ENCODE measurements around the gene ZNF445. TPM values are rescaled to one million over a fixed set of nuclear protein-coding genes. Genes with fewer than 3 reads are reported as not detected.

Gene ZNF445
- total RNA-seq, 1 donor from 2014 or later, result 19.8 TPM

- H3K4me3 ChIP-seq, result no peak overlapping the region
- peaks cover 49% of the 10 kb centered on the region for H3K36me3 ChIP-seq
- H3K27me3 ChIP-seq, result no peaks in the 10 kb centered on the region
- H3K9me3 ChIP-seq, result no peaks in the 10 kb centered on the region
- H3K27ac ChIP-seq, result no peak overlapping the region
- ATAC-seq (no peak), DNase-seq (no peak)
- intact Hi-C loops (cut with DNase I), result no loop called here
- no peak for TF ChIP-seq CTCF (IDR thresholded peaks at IDR 0.05)
- H3K4me1 ChIP-seq, result no peaks in the 10 kb centered on the region
Observed at GRCh38 chr3:44446929-44447328, 30.5 kb downstream of the ZNF445 start.

- Histone ChIP-seq H3K4me3 (no peak overlapping the region), H3K27me3 (no peaks in the 10 kb centered on the region), H3K27ac (no peak overlapping the region), H3K36me3 (peaks cover 42% of the 10 kb centered on the region), H3K9me3 (no peaks in the 10 kb centered on the region), H3K4me1 (peaks cover 6% of the 10 kb centered on the region)
- TF ChIP-seq CTCF (IDR thresholded peaks at IDR 0.05), result no peak
- ATAC-seq (no peak), DNase-seq (no peak)
- intact Hi-C loops (cut with DNase I), result no loop called here
Observed at GRCh38 chr3:44445786-44446185, 31.7 kb downstream of the ZNF445 start.

- peaks cover 35% of the 10 kb centered on the region for H3K36me3 ChIP-seq
- ATAC-seq (no peak), DNase-seq (no peak)
- no peaks in the 10 kb centered on the region for H3K9me3 ChIP-seq
- no peak for TF ChIP-seq CTCF (IDR thresholded peaks at IDR 0.05)
- peaks cover 13% of the 10 kb centered on the region for H3K4me1 ChIP-seq
- H3K4me3 ChIP-seq, result no peak overlapping the region
- no peaks in the 10 kb centered on the region for H3K27me3 ChIP-seq
- no peak overlapping the region for H3K27ac ChIP-seq
- intact Hi-C loops (cut with DNase I), result no loop called here
Observed at GRCh38 chr3:44444896-44445691, 32.4 kb downstream of the ZNF445 start.

GRCh38 chr3:44444437-44444836 is 33.0 kb downstream of the ZNF445 start:
- Histone ChIP-seq H3K4me3 (no peak overlapping the region), H3K27me3 (no peaks in the 10 kb centered on the region), H3K4me1 (peaks cover 19% of the 10 kb centered on the region), H3K9me3 (no peaks in the 10 kb centered on the region), H3K36me3 (peaks cover 29% of the 10 kb centered on the region), H3K27ac (no peak overlapping the region)
- ATAC-seq (no peak), DNase-seq (no peak)
- intact Hi-C loops (cut with DNase I), result no loop called here
- no peak for TF ChIP-seq CTCF (IDR thresholded peaks at IDR 0.05)

- no peak for TF ChIP-seq CTCF (IDR thresholded peaks at IDR 0.05)
- no peak overlapping the region for H3K4me3 ChIP-seq
- ATAC-seq, result no peak
- H3K27me3 ChIP-seq, result no peaks in the 10 kb centered on the region
- peaks cover 24% of the 10 kb centered on the region for H3K4me1 ChIP-seq
- intact Hi-C loops (cut with DNase I), result no loop called here
- no peak overlapping the region for H3K27ac ChIP-seq
- DNase-seq, result no peak
- H3K9me3 ChIP-seq, result no peaks in the 10 kb centered on the region
- peaks cover 12% of the 10 kb centered on the region for H3K36me3 ChIP-seq
Observed at GRCh38 chr3:44442596-44443309, 34.7 kb downstream of the ZNF445 start.

Data from upper lobe of right lung (tissue), 1 donor.